GM18858 (cell line): ENCODE results near the gene GPR27.

ENCODE experiments used
- ATAC-seq: cut with Tn5 transposase; IDR thresholded peaks from one replicate; pipeline ENCODE4 v1.9.1; 2021; ENCODE audit not compliant: unreplicated experiment

Gene GPR27

GRCh38 chr3:71784914-71785531 is 31.4 kb downstream of the GPR27 start, which contains the start of gene PROK2:
Gene PROK2 (minus strand): TSS chr3:71785148. CDS start chr3:71785052, 96 bp downstream.
- ATAC-seq = no peak

- no peak for ATAC-seq
Observed at GRCh38 chr3:71785532-71786216, 32.0 kb downstream of the GPR27 start.

- ATAC-seq = no peak
Observed at GRCh38 chr3:71786217-71786549, 32.5 kb downstream of the GPR27 start.

GRCh38 chr3:71786551-71786950 is 32.9 kb downstream of the GPR27 start:
- no peak for ATAC-seq

- ATAC-seq = no peak
Observed at GRCh38 chr3:71787851-71788405, 34.3 kb downstream of the GPR27 start.

GRCh38 chr3:71789922-71790321 is 36.3 kb downstream of the GPR27 start:
- ATAC-seq = no peak

GRCh38 chr3:71791634-71792033 is 38.0 kb downstream of the GPR27 start:
- ATAC-seq = no peak

- ATAC-seq = no peak
Observed at GRCh38 chr3:71796290-71796689, 42.6 kb downstream of the GPR27 start.

- no peak for ATAC-seq
Observed at GRCh38 chr3:71797455-71797854, 43.8 kb downstream of the GPR27 start.

GRCh38 chr3:71800023-71800422 is 46.4 kb downstream of the GPR27 start:
- ATAC-seq = no peak

GRCh38 chr3:71801986-71802385 is 48.3 kb downstream of the GPR27 start:
- no peak for ATAC-seq

GRCh38 chr3:71803248-71803647 is 49.6 kb downstream of the GPR27 start:
- no peak for ATAC-seq

- no peak for ATAC-seq
Observed at GRCh38 chr3:71805199-71805598, 51.5 kb downstream of the GPR27 start.

- no peak for ATAC-seq
Observed at GRCh38 chr3:71805691-71806090, 52.0 kb downstream of the GPR27 start.
